ENCODE results near the gene CYP19A1. TPM values are rescaled to one million over a fixed set of nuclear protein-coding genes. Genes with fewer than 3 reads are reported as not detected.

Gene CYP19A1
- total and polyA plus RNA-seq, 10 of the 15 experiments (the other 5 are each of a cell fraction or from before 2014, with no cell fraction given), result 0.08 to 1.8 (median 0.70) TPM

GRCh38 chr15:51333571-51333970 is 4.8 kb downstream of the CYP19A1 start:
- RAD21 ChIA-PET (ENCODE audit: unreplicated experiment), result no interaction called here
- Histone ChIP-seq H3K9ac (ENCODE audit: control insufficient read depth, insufficient read depth, low read length) (no peak overlapping the region), H3K27me3 (replicated peaks in 1 of 2; ENCODE audit: control insufficient read depth in 2 of 2, insufficient read depth in 2 of 2, low read length in 1 of 2) (peaks cover 0 to 5% of the 10 kb centered on the region in 2 experiments; a peak in 1 of 4 replicates), H3K4me1 (ENCODE audit: control insufficient read depth, insufficient read depth, low read length) (peaks cover 21% of the 10 kb centered on the region), H4K20me1 (ENCODE audit: control insufficient read depth, insufficient read depth) (no peaks in the 10 kb centered on the region), H3K4me2 (ENCODE audit: control insufficient read depth, insufficient read depth) (no peak overlapping the region), H3K9me3 (replicated peaks; ENCODE audit: control insufficient read depth, insufficient read depth, low read length) (no peaks in the 10 kb centered on the region; the same call in 2 of the 3 replicates), H3K79me2 (ENCODE audit: control insufficient read depth, insufficient read depth, low read length) (no peaks in the 10 kb centered on the region), H3K4me3 (no peak overlapping the region), H3K36me3 (ENCODE audit: control insufficient read depth in 2 of 2, insufficient read depth in 2 of 2, low read length in 1 of 2) (no peaks in the 10 kb centered on the region), H3K27ac (ENCODE audit: control insufficient read depth, insufficient read depth) (no peak overlapping the region), H2AFZ (ENCODE audit: control insufficient read depth, low read depth, low read length) (no peak overlapping the region)
- POLR2A ChIA-PET, result no interaction called here
- TF ChIP-seq ATF3 (IDR thresholded peaks at IDR 0.05; ENCODE audit: borderline replicate concordance, extremely low read depth, low read depth, low read length) (no peak), PBX3 (IDR thresholded peaks at IDR 0.05; ENCODE audit: insufficient replicate concordance, low read depth, low read length) (no peak), FOXM1 (IDR thresholded peaks at IDR 0.05; ENCODE audit: low read depth, low read length) (no peak), PML (IDR thresholded peaks at IDR 0.05; ENCODE audit: low read length) (no peak), SP1 (IDR thresholded peaks at IDR 0.05; ENCODE audit: low read depth, low read length) (no peak), ZNF217 (IDR thresholded peaks at IDR 0.05) (no peak), ZSCAN29 (IDR thresholded peaks at IDR 0.05) (no peak), MYB (IDR thresholded peaks at IDR 0.05; ENCODE audit: borderline replicate concordance, low read depth, low read length) (no peak), POLR2AphosphoS5 (IDR thresholded peaks at IDR 0.05; ENCODE audit: low read length) (no peak), MLLT1 (IDR thresholded peaks at IDR 0.05) (no peak), ZBTB4 (CRISPR knock-in tag; IDR thresholded peaks at IDR 0.05) (no peak), WRNIP1 (IDR thresholded peaks at IDR 0.05; ENCODE audit: borderline replicate concordance, low read depth, low read length) (no peak), TARDBP (IDR thresholded peaks at IDR 0.05; ENCODE audit: borderline replicate concordance) (no peak), POLR2A (IDR thresholded peaks at IDR 0.05; ENCODE audit: low read depth, low read length) (no peak), IRF5 (IDR thresholded peaks at IDR 0.05; ENCODE audit: borderline replicate concordance) (no peak), NFIC (IDR thresholded peaks at IDR 0.05; ENCODE audit: low read depth, low read length) (no peak), ATF7 (IDR thresholded peaks at IDR 0.05; ENCODE audit: low read depth) (no peak)
- BruUV-seq (replicated peaks), result no TSS peak
- CTCF ChIA-PET, result interaction anchor here (1.2 kb wide), 1 partner anchor 170 kb away, joined by 3 read pairs; no protein-coding TSS in a partner anchor
- 59% methylated on average over 2 of the region's 2 CpGs for WGBS (ENCODE audit: insufficient coverage, insufficient replicate concordance, low lambda C conversion rate, missing lambda C conversion rate)
- no peak for ATAC-seq
- intact Hi-C loops (cut with micrococcal nuclease; ENCODE audit: unreplicated experiment) (no loop called here), in situ Hi-C loops (cut with MboI) (no loop called here)
- no peak for FAIRE-seq
- no peak for DNase-seq (ENCODE audit: low read depth, low spot score)
- SMC1A ChIA-PET (ENCODE audit: uncharacterized antibody, unreplicated experiment), result interaction anchor here (1.3 kb wide), 1 partner anchor 47 kb away, joined by 4 read pairs; no protein-coding TSS in a partner anchor
